ENCODE data around the gene TOLLIP.
A peak's percentile ranks its signal among the peaks of the same experiment; 100 is the strongest.
"Not testable (repeated sequence)": the region's sequence is repeated elsewhere in the genome, so short reads cannot be mapped to it uniquely, and the experiment has no call there.

The TOLLIP gene

GRCh38 chr11:1281974-1282365, 27.5 kb downstream of the TOLLIP start:
- DNase-seq (ENCODE audit: low read depth in 2 of 2): no peak

GRCh38 chr11:1281326-1281973, 28.0 kb downstream of the TOLLIP start:
- no peak for DNase-seq (ENCODE audit: low read depth in 2 of 2)

GRCh38 chr11:1280116-1281035, 29.1 kb downstream of the TOLLIP start:
- no peak for DNase-seq (ENCODE audit: low read depth in 2 of 2)

GRCh38 chr11:1279674-1280055, 29.8 kb downstream of the TOLLIP start:
- no peak for DNase-seq (ENCODE audit: low read depth in 2 of 2)

GRCh38 chr11:1278766-1279673, 30.4 kb downstream of the TOLLIP start:
- DNase-seq (ENCODE audit: low read depth in 2 of 2): no peak

- DNase-seq (ENCODE audit: low read depth in 2 of 2): no peak
These were observed 31.4 kb downstream of the TOLLIP start for GRCh38 chr11:1277936-1278512.

GRCh38 chr11:1276866-1277615, 32.4 kb downstream of the TOLLIP start:
- DNase-seq (ENCODE audit: low read depth in 2 of 2): no peak

- no peak for DNase-seq (ENCODE audit: low read depth in 2 of 2)
These were observed 33.2 kb downstream of the TOLLIP start for GRCh38 chr11:1276041-1276790.

GRCh38 chr11:1275021-1275420, 34.4 kb downstream of the TOLLIP start:
- no peak for DNase-seq (ENCODE audit: low read depth in 2 of 2)

GRCh38 chr11:1274501-1274900, 34.9 kb downstream of the TOLLIP start:
- no peak for DNase-seq (ENCODE audit: low read depth in 2 of 2)

- no peak for DNase-seq (ENCODE audit: low read depth in 2 of 2)
These were observed 36.9 kb downstream of the TOLLIP start for GRCh38 chr11:1272531-1272930.

- no peak for DNase-seq (ENCODE audit: low read depth in 2 of 2)
These were observed 37.5 kb downstream of the TOLLIP start for GRCh38 chr11:1271927-1272326.

GRCh38 chr11:1271406-1271805, 38.0 kb downstream of the TOLLIP start:
- no peak for DNase-seq (ENCODE audit: low read depth in 2 of 2)

GRCh38 chr11:1271002-1271401, 38.4 kb downstream of the TOLLIP start:
- no peak for DNase-seq (ENCODE audit: low read depth in 2 of 2)

GRCh38 chr11:1270476-1270875, 39.0 kb downstream of the TOLLIP start:
- no peak for DNase-seq (ENCODE audit: low read depth in 2 of 2)

GRCh38 chr11:1269957-1270356, 39.5 kb downstream of the TOLLIP start:
- no peak for DNase-seq (ENCODE audit: low read depth in 2 of 2)

- DNase-seq (ENCODE audit: low read depth in 2 of 2): no peak
These were observed 41.9 kb downstream of the TOLLIP start for GRCh38 chr11:1267441-1268100.

- DNase-seq (ENCODE audit: low read depth in 2 of 2): not testable (repeated sequence)
These were observed 42.5 kb downstream of the TOLLIP start for GRCh38 chr11:1266976-1267375.

GRCh38 chr11:1265480-1265879, 44.0 kb downstream of the TOLLIP start:
- DNase-seq (ENCODE audit: low read depth in 2 of 2): not testable (repeated sequence)

- peak in 1 of 2 donors; percentile 2 for DNase-seq (ENCODE audit: low read depth in 2 of 2)
These were observed 45.0 kb downstream of the TOLLIP start for GRCh38 chr11:1264444-1264843.
